ENCODE results near the gene TFB1M. TPM values are rescaled to one million over a fixed set of nuclear protein-coding genes. Genes with fewer than 3 reads are reported as not detected.

TFB1M gene
- total and polyA plus RNA-seq, 9 of the 15 experiments (the other 6 are each of a cell fraction or from before 2014, with no cell fraction given), result 34.6 to 145 (median 40.4) TPM

DNA sequence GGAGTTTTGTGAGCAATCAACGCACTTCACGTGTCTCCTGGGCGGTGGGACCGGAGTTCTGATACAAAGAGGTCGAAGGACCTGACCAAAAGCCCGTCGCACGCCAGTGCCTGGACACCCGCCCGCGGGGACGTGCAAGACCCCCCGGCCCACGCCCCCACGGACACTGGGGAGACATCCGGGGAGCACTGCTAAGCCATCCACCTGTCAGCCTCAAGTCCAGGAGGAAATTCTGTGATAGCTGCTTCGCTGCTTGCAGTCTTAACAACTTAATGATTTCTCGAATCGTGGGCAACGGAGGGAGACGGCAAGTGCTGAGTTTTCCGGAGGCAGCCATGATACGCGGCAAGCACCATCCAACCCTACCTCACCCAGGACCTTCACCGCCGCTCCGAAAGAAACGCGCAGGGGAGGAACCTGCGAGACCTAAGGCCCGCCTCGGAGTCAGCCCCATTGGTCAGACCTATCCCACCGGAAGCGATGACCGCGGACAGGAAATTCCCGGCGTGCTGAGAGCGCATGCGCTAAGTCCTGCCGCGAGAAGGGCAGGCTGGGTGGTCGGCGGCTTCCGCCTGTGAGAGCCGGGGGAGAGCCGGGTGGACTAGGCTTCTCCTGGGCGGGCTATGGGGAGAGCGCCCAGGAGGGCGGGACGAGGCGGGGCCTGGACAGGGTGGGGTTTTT lies at the start of gene TFB1M (continued):
- TF ChIP-seq CHD2 (IDR thresholded peaks at IDR 0.05; ENCODE audit: low read depth, low read length) (peak; percentile 62), SREBF1 (IDR thresholded peaks at IDR 0.05; ENCODE audit: borderline replicate concordance, low read depth, low read length) (no peak), ARID1B (IDR thresholded peaks at IDR 0.05) (no peak), ZNF253 (CRISPR knock-in tag; conservative IDR thresholded peaks at IDR 0.05) (no peak), NELFE (IDR thresholded peaks at IDR 0.05; ENCODE audit: insufficient read depth, insufficient read length) (no peak), ETV5 (CRISPR knock-in tag; IDR thresholded peaks at IDR 0.05; ENCODE audit: low read depth) (0 out of 2 replicates have a peak, but pooled peaks have one; percentile 28), U2AF1 (optimal IDR thresholded peaks at IDR 0.05; ENCODE audit: low read depth, low read length) (no peak), ELF4 (CRISPR knock-in tag; IDR thresholded peaks at IDR 0.05) (no peak), BRCA1 (IDR thresholded peaks at IDR 0.05) (no peak), BRCA1 (CRISPR knock-in tag; IDR thresholded peaks at IDR 0.05) (no peak), SNIP1 (IDR thresholded peaks at IDR 0.05; ENCODE audit: low read depth) (no peak), KDM2B (CRISPR knock-in tag; IDR thresholded peaks at IDR 0.05) (no peak), NONO (IDR thresholded peaks at IDR 0.05; ENCODE audit: low read depth in 2 of 2, low read length in 1 of 2) (no peak), PTBP1 (IDR thresholded peaks at IDR 0.05; ENCODE audit: low read depth, low read length) (no peak), TRIM28 (IDR thresholded peaks at IDR 0.05) (no peak), CHD1 (IDR thresholded peaks at IDR 0.05; ENCODE audit: low read length) (no peak), ASH1L (IDR thresholded peaks at IDR 0.05; ENCODE audit: borderline replicate concordance, low read depth, partially characterized antibody) (no peak), HNRNPL (IDR thresholded peaks at IDR 0.05; ENCODE audit: low read depth, low read length) (no peak), MTF1 (CRISPR knock-in tag; IDR thresholded peaks at IDR 0.05; ENCODE audit: borderline replicate concordance) (no peak), SETDB1 (IDR thresholded peaks at IDR 0.05; ENCODE audit: low read length) (no peak), WHSC1 (IDR thresholded peaks at IDR 0.05; ENCODE audit: low read length) (no peak), TCF7L2 (IDR thresholded peaks at IDR 0.05; ENCODE audit: low read depth, low read length) (no peak), MTA1 (IDR thresholded peaks at IDR 0.05; ENCODE audit: borderline replicate concordance) (no peak), PML (IDR thresholded peaks at IDR 0.05; ENCODE audit: low read length) (0 out of 2 replicates have a peak, but pooled peaks have one; percentile 69), ZNF764 (CRISPR knock-in tag; IDR thresholded peaks at IDR 0.05; ENCODE audit: low read depth) (no peak), RCOR1 (IDR thresholded peaks at IDR 0.05; ENCODE audit: borderline replicate concordance in 1 of 2, low read depth in 2 of 2, low read length in 2 of 2) (no peak), CEBPB (tag; IDR thresholded peaks at IDR 0.05) (no peak), NCOA6 (IDR thresholded peaks at IDR 0.05) (no peak)
- TF ChIP-seq, protein P1, sequence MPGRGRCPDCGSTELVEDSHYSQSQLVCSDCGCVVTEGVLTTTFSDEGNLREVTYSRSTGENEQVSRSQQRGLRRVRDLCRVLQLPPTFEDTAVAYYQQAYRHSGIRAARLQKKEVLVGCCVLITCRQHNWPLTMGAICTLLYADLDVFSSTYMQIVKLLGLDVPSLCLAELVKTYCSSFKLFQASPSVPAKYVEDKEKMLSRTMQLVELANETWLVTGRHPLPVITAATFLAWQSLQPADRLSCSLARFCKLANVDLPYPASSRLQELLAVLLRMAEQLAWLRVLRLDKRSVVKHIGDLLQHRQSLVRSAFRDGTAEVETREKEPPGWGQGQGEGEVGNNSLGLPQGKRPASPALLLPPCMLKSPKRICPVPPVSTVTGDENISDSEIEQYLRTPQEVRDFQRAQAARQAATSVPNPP (IDR thresholded peaks at IDR 0.05; ENCODE audit: borderline replicate concordance, insufficient read depth, insufficient read length), result no peak
- TF ChIP-seq, protein P2, sequence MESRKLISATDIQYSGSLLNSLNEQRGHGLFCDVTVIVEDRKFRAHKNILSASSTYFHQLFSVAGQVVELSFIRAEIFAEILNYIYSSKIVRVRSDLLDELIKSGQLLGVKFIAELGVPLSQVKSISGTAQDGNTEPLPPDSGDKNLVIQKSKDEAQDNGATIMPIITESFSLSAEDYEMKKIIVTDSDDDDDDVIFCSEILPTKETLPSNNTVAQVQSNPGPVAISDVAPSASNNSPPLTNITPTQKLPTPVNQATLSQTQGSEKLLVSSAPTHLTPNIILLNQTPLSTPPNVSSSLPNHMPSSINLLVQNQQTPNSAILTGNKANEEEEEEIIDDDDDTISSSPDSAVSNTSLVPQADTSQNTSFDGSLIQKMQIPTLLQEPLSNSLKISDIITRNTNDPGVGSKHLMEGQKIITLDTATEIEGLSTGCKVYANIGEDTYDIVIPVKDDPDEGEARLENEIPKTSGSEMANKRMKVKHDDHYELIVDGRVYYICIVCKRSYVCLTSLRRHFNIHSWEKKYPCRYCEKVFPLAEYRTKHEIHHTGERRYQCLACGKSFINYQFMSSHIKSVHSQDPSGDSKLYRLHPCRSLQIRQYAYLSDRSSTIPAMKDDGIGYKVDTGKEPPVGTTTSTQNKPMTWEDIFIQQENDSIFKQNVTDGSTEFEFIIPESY (CRISPR knock-in tag; IDR thresholded peaks at IDR 0.05), result no peak
